NB4 (cell line): ENCODE measurements around the gene FASN.

Experiments used
- MYC ChIP-seq: IDR thresholded peaks from 2 replicates; pipeline ENCODE4 v1.6.1; 2011; ENCODE audit warnings: low read depth, low read length
- POLR2A ChIP-seq: IDR thresholded peaks from 2 replicates; pipeline ENCODE4 v1.6.1; 2011; ENCODE audit warnings: mild to moderate bottlenecking; ENCODE audit not compliant: insufficient read length; ENCODE audit errors: extremely low read depth
- TF ChIP-seq, protein P1 (sequence below): IDR thresholded peaks from one replicate; pipeline ENCODE4 v1.5.1; 2012; ENCODE audit warnings: low read depth, low read length

DNA sequence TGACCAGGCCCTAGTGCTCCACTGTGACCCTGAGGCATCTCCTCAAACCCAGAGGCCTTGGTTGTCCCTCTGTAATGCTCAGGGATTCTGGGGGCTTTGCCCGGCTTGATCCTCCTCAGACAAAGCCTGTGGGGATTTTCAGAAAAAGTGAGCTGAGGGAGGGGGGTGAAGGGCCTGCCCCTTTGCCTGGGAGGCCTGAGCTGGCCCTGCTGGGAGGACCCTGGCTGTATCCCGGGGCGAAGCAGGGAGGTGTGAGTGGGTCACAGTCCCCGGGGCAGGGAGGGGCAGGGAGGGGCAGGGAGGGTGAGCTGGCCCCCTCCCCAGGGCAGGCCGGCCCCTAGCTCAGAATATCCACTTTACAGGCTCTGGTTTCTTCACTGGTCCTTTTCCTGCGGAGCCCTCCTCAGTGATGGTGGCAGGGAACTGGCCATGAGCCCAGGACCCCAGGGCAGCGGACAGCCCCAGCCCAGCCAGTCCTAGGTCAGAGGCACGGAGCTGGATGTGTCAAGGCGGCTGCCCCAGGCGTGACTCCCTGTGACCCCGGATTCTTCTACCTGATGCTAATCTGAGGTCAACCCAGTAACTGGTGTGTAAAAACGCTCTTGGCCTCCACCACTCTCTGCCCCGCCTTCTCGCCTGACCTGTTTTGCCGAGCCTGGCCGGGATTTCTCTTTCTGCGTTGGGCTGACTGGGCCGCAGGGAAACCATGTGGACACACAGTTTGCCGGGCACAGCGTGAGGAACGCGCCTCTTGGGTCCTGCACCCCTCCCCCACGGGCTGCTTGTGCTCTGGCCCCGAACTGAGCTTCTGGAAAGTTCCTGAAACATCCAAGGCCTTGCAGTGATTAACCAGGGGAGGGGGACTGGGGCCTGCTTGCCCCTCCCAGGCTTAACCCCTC is 5.8 kb upstream of the FASN start:
- TF ChIP-seq POLR2A, result no peak
- TF ChIP-seq, protein P1, sequence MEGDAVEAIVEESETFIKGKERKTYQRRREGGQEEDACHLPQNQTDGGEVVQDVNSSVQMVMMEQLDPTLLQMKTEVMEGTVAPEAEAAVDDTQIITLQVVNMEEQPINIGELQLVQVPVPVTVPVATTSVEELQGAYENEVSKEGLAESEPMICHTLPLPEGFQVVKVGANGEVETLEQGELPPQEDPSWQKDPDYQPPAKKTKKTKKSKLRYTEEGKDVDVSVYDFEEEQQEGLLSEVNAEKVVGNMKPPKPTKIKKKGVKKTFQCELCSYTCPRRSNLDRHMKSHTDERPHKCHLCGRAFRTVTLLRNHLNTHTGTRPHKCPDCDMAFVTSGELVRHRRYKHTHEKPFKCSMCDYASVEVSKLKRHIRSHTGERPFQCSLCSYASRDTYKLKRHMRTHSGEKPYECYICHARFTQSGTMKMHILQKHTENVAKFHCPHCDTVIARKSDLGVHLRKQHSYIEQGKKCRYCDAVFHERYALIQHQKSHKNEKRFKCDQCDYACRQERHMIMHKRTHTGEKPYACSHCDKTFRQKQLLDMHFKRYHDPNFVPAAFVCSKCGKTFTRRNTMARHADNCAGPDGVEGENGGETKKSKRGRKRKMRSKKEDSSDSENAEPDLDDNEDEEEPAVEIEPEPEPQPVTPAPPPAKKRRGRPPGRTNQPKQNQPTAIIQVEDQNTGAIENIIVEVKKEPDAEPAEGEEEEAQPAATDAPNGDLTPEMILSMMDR, result no peak
- TF ChIP-seq MYC, result no peak
